ENCODE measurements around the gene DPH3.

Gene DPH3

DNA sequence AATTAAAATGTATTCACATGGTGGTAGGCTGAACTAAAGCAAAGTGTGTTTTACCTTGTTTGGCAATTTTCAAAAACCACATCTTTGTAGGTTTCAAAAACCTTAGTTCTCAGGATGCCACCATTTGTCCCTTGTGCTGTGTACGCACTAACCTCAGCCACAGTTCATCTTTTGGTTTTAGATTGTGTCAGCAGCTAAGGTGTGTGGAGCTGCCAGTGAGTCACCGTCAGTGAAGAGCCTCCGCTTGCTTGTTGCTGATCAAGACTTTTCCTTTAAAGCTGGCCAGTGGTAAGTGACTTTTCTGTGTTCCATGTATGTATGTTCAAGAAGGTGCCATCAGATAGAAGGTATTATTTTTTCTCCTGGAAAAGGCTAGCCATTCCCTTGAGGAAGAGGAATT lies 21.4 kb upstream of the DPH3 start:
- TF ChIP-seq SIN3A (IDR thresholded peaks at IDR 0.05; ENCODE audit: borderline replicate concordance, insufficient read depth, low read length) (no peak), TAF1 (IDR thresholded peaks at IDR 0.05; ENCODE audit: borderline replicate concordance, insufficient read depth, low read length) (no peak), FOXP2 (optimal IDR thresholded peaks at IDR 0.05; ENCODE audit: borderline replicate concordance, extremely low read depth, extremely low read length, insufficient read depth) (no peak)
- TF ChIP-seq, protein P1, sequence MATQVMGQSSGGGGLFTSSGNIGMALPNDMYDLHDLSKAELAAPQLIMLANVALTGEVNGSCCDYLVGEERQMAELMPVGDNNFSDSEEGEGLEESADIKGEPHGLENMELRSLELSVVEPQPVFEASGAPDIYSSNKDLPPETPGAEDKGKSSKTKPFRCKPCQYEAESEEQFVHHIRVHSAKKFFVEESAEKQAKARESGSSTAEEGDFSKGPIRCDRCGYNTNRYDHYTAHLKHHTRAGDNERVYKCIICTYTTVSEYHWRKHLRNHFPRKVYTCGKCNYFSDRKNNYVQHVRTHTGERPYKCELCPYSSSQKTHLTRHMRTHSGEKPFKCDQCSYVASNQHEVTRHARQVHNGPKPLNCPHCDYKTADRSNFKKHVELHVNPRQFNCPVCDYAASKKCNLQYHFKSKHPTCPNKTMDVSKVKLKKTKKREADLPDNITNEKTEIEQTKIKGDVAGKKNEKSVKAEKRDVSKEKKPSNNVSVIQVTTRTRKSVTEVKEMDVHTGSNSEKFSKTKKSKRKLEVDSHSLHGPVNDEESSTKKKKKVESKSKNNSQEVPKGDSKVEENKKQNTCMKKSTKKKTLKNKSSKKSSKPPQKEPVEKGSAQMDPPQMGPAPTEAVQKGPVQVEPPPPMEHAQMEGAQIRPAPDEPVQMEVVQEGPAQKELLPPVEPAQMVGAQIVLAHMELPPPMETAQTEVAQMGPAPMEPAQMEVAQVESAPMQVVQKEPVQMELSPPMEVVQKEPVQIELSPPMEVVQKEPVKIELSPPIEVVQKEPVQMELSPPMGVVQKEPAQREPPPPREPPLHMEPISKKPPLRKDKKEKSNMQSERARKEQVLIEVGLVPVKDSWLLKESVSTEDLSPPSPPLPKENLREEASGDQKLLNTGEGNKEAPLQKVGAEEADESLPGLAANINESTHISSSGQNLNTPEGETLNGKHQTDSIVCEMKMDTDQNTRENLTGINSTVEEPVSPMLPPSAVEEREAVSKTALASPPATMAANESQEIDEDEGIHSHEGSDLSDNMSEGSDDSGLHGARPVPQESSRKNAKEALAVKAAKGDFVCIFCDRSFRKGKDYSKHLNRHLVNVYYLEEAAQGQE (IDR thresholded peaks at IDR 0.05; ENCODE audit: insufficient read depth in 1 of 2, low read depth in 2 of 2, low read length in 2 of 2): no peak

DNA sequence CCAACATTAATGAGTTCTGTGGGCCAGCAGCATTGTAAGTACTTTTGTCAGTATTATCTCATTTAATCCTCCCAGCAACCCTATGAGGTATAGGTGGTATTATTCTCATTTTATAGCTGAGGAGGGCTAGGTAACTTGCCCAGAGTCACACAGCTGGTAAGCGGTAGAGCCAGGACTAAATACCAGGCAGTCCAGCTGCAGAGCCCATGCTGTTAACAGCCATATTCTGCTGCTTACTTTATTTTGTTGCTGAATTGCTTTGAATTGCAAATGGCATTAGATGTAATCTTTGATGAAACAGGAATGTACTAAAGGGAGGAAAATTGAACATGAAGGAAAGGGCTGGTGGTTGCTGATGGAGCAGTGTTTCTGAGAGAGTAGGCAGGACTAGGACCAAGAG lies 19.9 kb upstream of the DPH3 start:
- no peak for TF ChIP-seq TAF1 (IDR thresholded peaks at IDR 0.05; ENCODE audit: borderline replicate concordance, insufficient read depth, low read length)
- TF ChIP-seq, protein P1 (IDR thresholded peaks at IDR 0.05; ENCODE audit: insufficient read depth in 1 of 2, low read depth in 2 of 2, low read length in 2 of 2): no peak
- no peak for TF ChIP-seq FOXP2 (optimal IDR thresholded peaks at IDR 0.05; ENCODE audit: borderline replicate concordance, extremely low read depth, extremely low read length, insufficient read depth)
- TF ChIP-seq SIN3A (IDR thresholded peaks at IDR 0.05; ENCODE audit: borderline replicate concordance, insufficient read depth, low read length): no peak
- no peak for TF ChIP-seq POLR2AphosphoS5 (IDR thresholded peaks at IDR 0.05; ENCODE audit: low read depth, low read length)

DNA sequence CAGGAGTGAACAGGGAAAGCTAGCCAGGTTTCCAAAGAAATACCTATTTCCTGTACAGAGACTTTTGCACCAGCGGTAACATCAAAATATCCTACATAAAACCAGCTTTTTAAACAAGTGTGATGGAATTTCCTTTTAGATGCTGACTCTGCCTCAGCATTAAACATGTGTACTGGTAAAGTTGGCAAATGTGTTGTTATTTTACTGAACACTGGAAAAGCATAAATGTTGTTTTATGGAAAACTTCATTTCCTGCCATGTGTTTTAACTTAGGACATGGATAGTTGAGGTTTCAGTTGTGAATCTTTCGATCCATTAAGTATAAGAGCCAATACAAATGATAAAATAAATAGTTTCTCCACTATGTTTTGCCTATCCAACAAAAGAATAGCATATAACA lies 15.9 kb upstream of the DPH3 start:
- TF ChIP-seq, protein P1 (IDR thresholded peaks at IDR 0.05; ENCODE audit: insufficient read depth in 1 of 2, low read depth in 2 of 2, low read length in 2 of 2): no peak
- TF ChIP-seq POLR2AphosphoS5 (IDR thresholded peaks at IDR 0.05; ENCODE audit: low read depth, low read length): no peak
- TF ChIP-seq SIN3A (IDR thresholded peaks at IDR 0.05; ENCODE audit: borderline replicate concordance, insufficient read depth, low read length): no peak
- no peak for TF ChIP-seq TAF1 (IDR thresholded peaks at IDR 0.05; ENCODE audit: borderline replicate concordance, insufficient read depth, low read length)
- no peak for TF ChIP-seq FOXP2 (optimal IDR thresholded peaks at IDR 0.05; ENCODE audit: borderline replicate concordance, extremely low read depth, extremely low read length, insufficient read depth)

DNA sequence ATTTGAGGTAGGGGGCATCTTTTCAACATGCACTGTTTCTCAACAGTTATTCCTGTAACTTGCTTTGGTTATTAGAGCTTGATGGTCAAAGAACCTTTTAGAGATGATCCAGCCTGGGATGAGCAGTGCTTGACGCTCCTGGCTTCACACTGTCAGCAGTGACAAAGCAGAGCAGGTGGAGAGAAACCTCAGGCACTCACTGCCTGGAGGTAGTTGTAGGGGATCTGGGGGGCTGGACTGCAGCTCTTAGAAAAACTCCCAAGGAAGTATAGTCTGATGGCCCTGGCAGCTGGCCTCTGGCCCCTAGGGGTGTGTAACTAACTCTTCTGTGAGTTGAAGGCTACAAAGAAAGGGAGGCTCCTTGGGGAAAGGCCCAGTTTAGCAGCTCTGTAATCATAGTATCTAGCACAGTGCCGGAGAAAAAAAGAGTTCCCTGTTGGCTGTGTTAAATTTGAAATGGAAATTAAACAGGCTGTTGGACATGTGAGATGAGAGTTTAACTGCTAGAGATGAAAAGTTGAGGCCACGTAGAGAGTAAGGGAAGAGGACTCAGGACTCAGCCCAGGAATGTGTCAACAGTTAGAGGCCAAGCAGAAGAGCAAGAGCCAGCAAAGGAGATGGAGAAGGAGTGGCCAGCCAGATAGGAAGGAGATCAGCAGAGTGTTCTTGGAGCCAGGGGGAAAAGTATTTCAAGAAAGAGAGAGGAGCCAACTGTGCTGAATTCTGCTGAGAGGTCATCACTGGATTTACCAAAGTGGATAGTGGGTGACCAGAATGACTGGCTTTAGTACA lies 14.5 kb upstream of the DPH3 start:
- TF ChIP-seq, protein P1 (IDR thresholded peaks at IDR 0.05; ENCODE audit: insufficient read depth in 1 of 2, low read depth in 2 of 2, low read length in 2 of 2): no peak
- TF ChIP-seq POLR2AphosphoS5 (IDR thresholded peaks at IDR 0.05; ENCODE audit: low read depth, low read length) (no peak), TAF1 (IDR thresholded peaks at IDR 0.05; ENCODE audit: borderline replicate concordance, insufficient read depth, low read length) (no peak), FOXP2 (optimal IDR thresholded peaks at IDR 0.05; ENCODE audit: borderline replicate concordance, extremely low read depth, extremely low read length, insufficient read depth) (no peak), SIN3A (IDR thresholded peaks at IDR 0.05; ENCODE audit: borderline replicate concordance, insufficient read depth, low read length) (no peak)
